Natural killer cell (primary cell): ENCODE measurements around the gene FAM89B. TPM values are rescaled to one million over a fixed set of nuclear protein-coding genes. Genes with fewer than 3 reads are reported as not detected.

Source experiments
- ATAC-seq, 3 donors: fragments of 150-1000 bp in 2 of 3; fragments of 200-7000 bp in 1 of 3; cut with Tn5 transposase; 1 replicate in 1 of 3; 2 replicates in 2 of 3; pipeline ENCODE4 v1.10.0; 2021; ENCODE audit warnings: mild to moderate bottlenecking in 2 of 3, moderate library complexity in 2 of 3
- DNase-seq, 2 donors: peaks; one replicate each; pipeline versions ENCODE4 v3.0.0 to v3.0.0-alpha.2; 2013 to 2021; ENCODE audit warnings: mixed read lengths in 1 of 2
- H3K27ac ChIP-seq: one replicate; pipeline ENCODE4 v1.5.1; 2013; ENCODE audit warnings: mild to moderate bottlenecking, low read length
- H3K27me3 ChIP-seq: one replicate; pipeline ENCODE4 v1.6.1; 2013; ENCODE audit warnings: low read length; ENCODE audit not compliant: control insufficient read depth, insufficient read depth
- H3K36me3 ChIP-seq: one replicate; pipeline ENCODE4 v1.6.1; 2013; ENCODE audit warnings: low read length; ENCODE audit not compliant: control insufficient read depth, insufficient read depth
- H3K4me1 ChIP-seq: one replicate; pipeline ENCODE4 v1.6.1; 2013; ENCODE audit warnings: low read length; ENCODE audit not compliant: control insufficient read depth, insufficient read depth
- H3K4me3 ChIP-seq: one replicate; pipeline ENCODE4 v1.5.1; 2013; ENCODE audit warnings: low read length
- H3K9me3 ChIP-seq: one replicate; pipeline ENCODE4 v1.6.1; 2013; ENCODE audit warnings: low read length; ENCODE audit not compliant: control insufficient read depth, insufficient read depth
- H3K27ac Mint-ChIP-seq, 2 donors: one replicate each; pipeline ENCODE4 v1.8.0; 2022; ENCODE audit warnings: mild to moderate bottlenecking in 2 of 2, mixed read lengths in 2 of 2, moderate library complexity in 1 of 2
- H3K27me3 Mint-ChIP-seq, 2 donors: one replicate each; pipeline ENCODE4 v1.8.0; 2022; ENCODE audit warnings: low read depth in 2 of 2, mixed read lengths in 2 of 2
- H3K36me3 Mint-ChIP-seq: one replicate; pipeline ENCODE4 v1.8.0; 2022; ENCODE audit warnings: mixed read lengths
- H3K4me1 Mint-ChIP-seq, 2 donors: one replicate each; pipeline ENCODE4 v1.8.0; 2022; ENCODE audit warnings: mixed read lengths in 2 of 2
- H3K4me3 Mint-ChIP-seq: one replicate; pipeline ENCODE4 v1.8.0; 2022; ENCODE audit warnings: mild to moderate bottlenecking, moderate library complexity, mixed read lengths
- H3K9me3 Mint-ChIP-seq, 2 donors: one replicate each; pipeline ENCODE4 v1.8.0; 2022; ENCODE audit warnings: mixed read lengths in 2 of 2
- CTCF ChIP-seq: fragments of 200-600 bp; IDR thresholded peaks from one replicate; pipeline ENCODE4 v1.8.0; 2022; ENCODE audit warnings: antibody characterized with exemption
- whole genome bisulfite sequencing: methylation state at CpG from one replicate; pipeline ENCODE4 v1.1.7; 2013; ENCODE audit warnings: missing lambda C conversion rate; ENCODE audit not compliant: insufficient coverage; 5-methylcytosine and 5-hydroxymethylcytosine counted together
- intact Hi-C: fragments of 100-400 bp; cut with micrococcal nuclease; formaldehyde crosslinking; loops from one replicate; pipeline ENCODE4 v1.14.2; 2022
- total RNA-seq, 4 donors: library from RNA; stranded (reverse); fragments of 120-200 nt in 1 of 4; gene quantifications; one replicate each; pipeline versions ENCODE4 v1.2.3 to v1.2.4, GENCODE V29; 2013 to 2022

The FAM89B gene
- total RNA-seq, 3 donors from 2014 or later (not counting 1 experiment from before 2014, with no cell fraction given): 41.4 to 52.4 (median 44.6) TPM

DNA sequence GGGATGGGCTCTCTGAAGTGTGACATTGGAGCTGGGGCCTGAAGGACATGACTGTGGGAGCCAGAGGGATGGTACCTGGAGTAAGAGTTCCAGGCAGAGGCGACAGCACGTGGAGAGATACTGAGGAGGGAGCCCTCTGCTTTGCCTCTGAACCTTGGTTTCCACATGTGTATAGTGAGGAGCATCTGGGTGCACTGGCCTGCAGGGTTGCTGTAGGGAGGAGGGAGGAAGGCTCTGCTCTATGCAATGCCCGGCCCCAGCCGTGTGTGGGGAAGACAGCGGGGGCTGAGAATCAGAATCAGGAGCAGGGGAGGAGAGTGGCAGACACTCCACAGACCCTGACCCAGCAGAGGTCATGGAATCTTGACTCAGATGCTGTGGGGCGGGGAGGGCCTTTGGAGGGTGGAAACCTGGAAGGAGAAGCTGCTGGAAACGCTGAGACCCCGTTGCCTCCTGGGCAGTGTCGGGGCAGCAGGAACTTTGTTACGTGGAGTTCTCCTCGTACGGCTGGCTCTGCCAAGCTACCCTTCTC, 43.5 kb upstream of the FAM89B start:
- H3K27ac ChIP-seq: no peak overlapping the region
- Mint-ChIP-seq H3K4me1 (peaks cover 0 to 18% of the 10 kb centered on the region in 2 donors), H3K4me3 (no peak overlapping the region), H3K36me3 (no peaks in the 10 kb centered on the region), H3K9me3 (no peaks in the 10 kb centered on the region), H3K27me3 (no peaks in the 10 kb centered on the region), H3K27ac (no peak overlapping the region)
- no peak overlapping the region for H3K4me3 ChIP-seq
- intact Hi-C loops: no loop called here
- WGBS: 97% methylated on average over 12 of the region's 12 CpGs
- peaks cover 24% of the 10 kb centered on the region for H3K4me1 ChIP-seq
- no peaks in the 10 kb centered on the region for H3K9me3 ChIP-seq
- DNase-seq (no peak), ATAC-seq (no peak)
- no peaks in the 10 kb centered on the region for H3K27me3 ChIP-seq
- TF ChIP-seq CTCF: no peak
- H3K36me3 ChIP-seq: peaks cover 46% of the 10 kb centered on the region

- DNase-seq: no peak
- peak overlapping the region in 1 of 2 donors; percentile 29 for H3K27ac Mint-ChIP-seq
- H3K36me3 ChIP-seq: peaks cover 46% of the 10 kb centered on the region
- H3K4me1 ChIP-seq: peaks cover 17% of the 10 kb centered on the region
- no peaks in the 10 kb centered on the region for H3K9me3 ChIP-seq
- no peak overlapping the region for H3K4me3 Mint-ChIP-seq
- 93% methylated on average over 10 of the region's 10 CpGs for WGBS
- no peak overlapping the region for H3K4me3 ChIP-seq
- H3K36me3 Mint-ChIP-seq: no peaks in the 10 kb centered on the region
- H3K27me3 Mint-ChIP-seq: no peaks in the 10 kb centered on the region
- H3K9me3 Mint-ChIP-seq: no peaks in the 10 kb centered on the region
- TF ChIP-seq CTCF: no peak
- ATAC-seq: no peak
- H3K27me3 ChIP-seq: no peaks in the 10 kb centered on the region
- no peak overlapping the region for H3K27ac ChIP-seq
- peaks cover 5 to 12% of the 10 kb centered on the region in 2 donors for H3K4me1 Mint-ChIP-seq
- intact Hi-C loops: no loop called here
These were observed 42.7 kb upstream of the FAM89B start for GRCh38 chr11:65529475-65530156.

- no peaks in the 10 kb centered on the region for H3K27me3 ChIP-seq
- no peak overlapping the region for H3K27ac ChIP-seq
- intact Hi-C loops: no loop called here
- H3K4me3 Mint-ChIP-seq: no peak overlapping the region
- peaks cover 6 to 11% of the 10 kb centered on the region in 2 donors for H3K4me1 Mint-ChIP-seq
- peak overlapping the region in 1 of 2 donors; percentile 29 for H3K27ac Mint-ChIP-seq
- peak in 1 of 2 donors; percentile 64 for DNase-seq
- no peaks in the 10 kb centered on the region for H3K9me3 ChIP-seq
- ATAC-seq: peak; percentile 31 to 54 (median 45)
- peaks cover 46% of the 10 kb centered on the region for H3K36me3 ChIP-seq
- no peak for TF ChIP-seq CTCF
- H3K4me3 ChIP-seq: no peak overlapping the region
- no peaks in the 10 kb centered on the region for H3K9me3 Mint-ChIP-seq
- peaks cover 17% of the 10 kb centered on the region for H3K4me1 ChIP-seq
- 83% methylated on average over 5 of the region's 5 CpGs for WGBS
- no peaks in the 10 kb centered on the region for H3K27me3 Mint-ChIP-seq
- H3K36me3 Mint-ChIP-seq: no peaks in the 10 kb centered on the region
These were observed 42.2 kb upstream of the FAM89B start for GRCh38 chr11:65530157-65530496.
